ENCODE results near the gene CHI3L1.

CHI3L1 gene

GRCh38 chr1:203172184-203173010 is 14.1 kb downstream of the CHI3L1 start:
- H3K9ac ChIP-seq (ENCODE audit: low read depth, low read length) = no peak overlapping the region
- no peaks in the 10 kb centered on the region for H3K36me3 ChIP-seq (ENCODE audit: insufficient read depth, low read length)
- no peaks in the 10 kb centered on the region for H3K9me3 ChIP-seq (ENCODE audit: control insufficient read depth, insufficient read depth, low read length)
- H3K4me1 ChIP-seq (ENCODE audit: insufficient read depth, low read length) = peaks cover 6% of the 10 kb centered on the region; the same call in 1 of the 2 replicates

- no peaks in the 10 kb centered on the region for H3K9me3 ChIP-seq (ENCODE audit: control insufficient read depth, insufficient read depth, low read length)
- H3K36me3 ChIP-seq (ENCODE audit: insufficient read depth, low read length) = no peaks in the 10 kb centered on the region
- H3K9ac ChIP-seq (ENCODE audit: low read depth, low read length) = no peak overlapping the region
- H3K4me1 ChIP-seq (ENCODE audit: insufficient read depth, low read length) = peaks cover 4% of the 10 kb centered on the region; the same call in 1 of the 2 replicates
Measured at GRCh38 chr1:203171341-203172183, 14.9 kb downstream of the CHI3L1 start.

- no peak overlapping the region for H3K9ac ChIP-seq (ENCODE audit: low read depth, low read length)
Measured at GRCh38 chr1:203170625-203171330, 15.7 kb downstream of the CHI3L1 start.

DNA sequence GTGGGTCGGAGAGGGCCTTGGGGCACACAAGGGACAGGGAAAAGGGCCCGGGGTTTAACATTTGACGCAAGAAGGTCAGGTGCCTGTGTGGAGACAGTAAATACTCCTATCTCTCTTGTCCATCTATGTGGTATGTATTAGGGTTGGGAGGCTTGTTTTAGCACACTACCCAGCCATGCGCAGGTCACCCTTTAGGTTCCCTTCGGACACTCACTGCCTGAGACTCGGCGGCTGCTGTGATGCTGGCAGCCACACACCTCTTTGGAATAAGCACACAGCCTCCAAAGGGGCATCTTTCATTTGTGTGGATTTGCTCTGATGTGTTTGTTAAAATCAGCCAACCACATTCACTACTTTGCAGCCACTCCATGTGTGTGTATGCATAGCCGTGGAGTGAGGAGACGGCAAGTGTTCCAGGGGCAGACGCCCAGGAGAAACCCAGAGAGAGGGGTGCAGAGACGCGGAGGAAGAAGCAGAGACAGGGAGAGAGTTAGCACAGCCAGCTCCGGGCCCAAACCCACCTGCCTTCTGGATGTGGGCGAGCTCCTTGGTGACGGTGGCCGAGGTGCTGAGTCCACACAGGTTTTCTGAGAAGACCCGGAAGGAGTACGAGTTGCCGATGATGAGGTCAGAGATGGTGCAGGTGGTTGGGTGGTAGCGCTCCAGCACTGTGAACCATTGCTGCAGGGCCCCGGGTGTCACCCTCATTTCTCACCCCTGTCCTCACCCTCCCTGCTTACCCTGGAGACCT is 16.6 kb downstream of the CHI3L1 start:
- H3K36me3 ChIP-seq (ENCODE audit: insufficient read depth, low read length) = no peaks in the 10 kb centered on the region
- no peak overlapping the region for H3K9ac ChIP-seq (ENCODE audit: low read depth, low read length)
- H3K4me1 ChIP-seq (ENCODE audit: insufficient read depth, low read length) = peaks cover 4% of the 10 kb centered on the region; the same call in 1 of the 2 replicates
- no peaks in the 10 kb centered on the region for H3K9me3 ChIP-seq (ENCODE audit: control insufficient read depth, insufficient read depth, low read length)

More at GRCh38 chr1:203170625-203171330, 15.7 kb downstream of the CHI3L1 start:
- Histone ChIP-seq H3K9me3 (ENCODE audit: control insufficient read depth, insufficient read depth, low read length) (no peaks in the 10 kb centered on the region), H3K36me3 (ENCODE audit: insufficient read depth, low read length) (no peaks in the 10 kb centered on the region), H3K4me1 (ENCODE audit: insufficient read depth, low read length) (peaks cover 4% of the 10 kb centered on the region; the same call in 1 of the 2 replicates)

GRCh38 chr1:203168991-203169390 is 17.5 kb downstream of the CHI3L1 start:
- Histone ChIP-seq H3K36me3 (ENCODE audit: insufficient read depth, low read length) (no peaks in the 10 kb centered on the region), H3K4me1 (ENCODE audit: insufficient read depth, low read length) (peaks cover 4% of the 10 kb centered on the region; the same call in 1 of the 2 replicates), H3K9ac (ENCODE audit: low read depth, low read length) (no peak overlapping the region), H3K9me3 (ENCODE audit: control insufficient read depth, insufficient read depth, low read length) (no peaks in the 10 kb centered on the region)

DNA sequence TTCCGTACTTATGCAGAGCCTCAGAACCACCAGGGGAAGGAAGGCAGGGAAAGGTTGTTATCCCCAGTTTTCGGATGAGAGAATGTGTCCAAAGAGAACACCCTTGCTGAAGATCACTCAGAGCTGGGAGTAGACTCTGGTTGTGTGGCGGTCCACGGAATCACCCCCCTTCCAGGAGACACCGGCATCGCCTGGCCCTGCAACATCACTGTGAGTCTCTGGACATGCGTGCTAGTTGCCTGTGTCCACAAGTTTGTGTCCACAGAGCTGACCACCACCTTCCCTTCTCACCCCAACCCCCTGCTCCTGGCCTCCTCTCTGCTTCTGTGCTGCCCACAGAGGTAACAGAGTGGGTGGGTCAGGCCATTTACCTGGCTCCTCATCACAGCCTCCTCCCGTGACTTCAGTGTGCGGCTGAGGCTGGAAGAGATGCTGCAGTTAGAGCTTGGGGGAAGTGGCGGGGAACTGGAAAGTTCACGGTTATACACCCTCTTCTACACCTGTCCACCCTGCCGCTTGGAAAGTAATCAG is 18.2 kb downstream of the CHI3L1 start:
- H3K4me1 ChIP-seq (ENCODE audit: insufficient read depth, low read length) = peaks cover 4% of the 10 kb centered on the region; the same call in 1 of the 2 replicates
- H3K36me3 ChIP-seq (ENCODE audit: insufficient read depth, low read length) = no peaks in the 10 kb centered on the region
- no peaks in the 10 kb centered on the region for H3K9me3 ChIP-seq (ENCODE audit: control insufficient read depth, insufficient read depth, low read length)
- H3K9ac ChIP-seq (ENCODE audit: low read depth, low read length) = no peak overlapping the region

GRCh38 chr1:203167913-203168200 is 18.6 kb downstream of the CHI3L1 start:
- peaks cover 4% of the 10 kb centered on the region; the same call in 1 of the 2 replicates for H3K4me1 ChIP-seq (ENCODE audit: insufficient read depth, low read length)
- H3K9me3 ChIP-seq (ENCODE audit: control insufficient read depth, insufficient read depth, low read length) = no peaks in the 10 kb centered on the region
- H3K36me3 ChIP-seq (ENCODE audit: insufficient read depth, low read length) = no peaks in the 10 kb centered on the region
- no peak overlapping the region for H3K9ac ChIP-seq (ENCODE audit: low read depth, low read length)

- H3K36me3 ChIP-seq (ENCODE audit: insufficient read depth, low read length) = no peaks in the 10 kb centered on the region
- H3K9me3 ChIP-seq (ENCODE audit: control insufficient read depth, insufficient read depth, low read length) = no peaks in the 10 kb centered on the region
- no peak overlapping the region for H3K9ac ChIP-seq (ENCODE audit: low read depth, low read length)
- H3K4me1 ChIP-seq (ENCODE audit: insufficient read depth, low read length) = no peaks in the 10 kb centered on the region; the same call in 1 of the 2 replicates
Measured at GRCh38 chr1:203167026-203167912, 19.2 kb downstream of the CHI3L1 start.

GRCh38 chr1:203166192-203166940 is 20.1 kb downstream of the CHI3L1 start:
- H3K9ac ChIP-seq (ENCODE audit: low read depth, low read length) = no peak overlapping the region
- no peaks in the 10 kb centered on the region for H3K9me3 ChIP-seq (ENCODE audit: control insufficient read depth, insufficient read depth, low read length)
- no peaks in the 10 kb centered on the region for H3K36me3 ChIP-seq (ENCODE audit: insufficient read depth, low read length)
- H3K4me1 ChIP-seq (ENCODE audit: insufficient read depth, low read length) = no peaks in the 10 kb centered on the region

DNA sequence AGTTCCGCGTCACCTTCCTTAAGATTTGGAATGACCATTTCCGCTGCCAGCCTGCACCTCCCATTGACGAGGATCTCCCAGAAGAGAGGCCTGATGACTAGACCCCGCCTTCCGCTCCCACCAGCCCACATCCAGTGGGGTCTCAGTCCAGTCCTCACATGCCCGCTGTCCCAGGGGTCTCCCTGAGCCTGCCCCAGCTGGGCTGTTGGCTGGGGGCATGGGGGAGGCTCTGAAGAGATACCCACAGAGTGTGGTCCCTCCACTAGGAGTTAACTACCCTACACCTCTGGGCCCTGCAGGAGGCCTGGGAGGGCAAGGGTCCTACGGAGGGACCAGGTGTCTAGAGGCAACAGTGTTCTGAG is 20.7 kb downstream of the CHI3L1 start:
- no peaks in the 10 kb centered on the region for H3K4me1 ChIP-seq (ENCODE audit: insufficient read depth, low read length)
- no peak overlapping the region for H3K9ac ChIP-seq (ENCODE audit: low read depth, low read length)
- H3K36me3 ChIP-seq (ENCODE audit: insufficient read depth, low read length) = no peaks in the 10 kb centered on the region
- H3K9me3 ChIP-seq (ENCODE audit: control insufficient read depth, insufficient read depth, low read length) = no peaks in the 10 kb centered on the region

- H3K36me3 ChIP-seq (ENCODE audit: insufficient read depth, low read length) = no peaks in the 10 kb centered on the region
- no peaks in the 10 kb centered on the region for H3K4me1 ChIP-seq (ENCODE audit: insufficient read depth, low read length)
- H3K9me3 ChIP-seq (ENCODE audit: control insufficient read depth, insufficient read depth, low read length) = no peaks in the 10 kb centered on the region
Measured at GRCh38 chr1:203165101-203165799, 21.3 kb downstream of the CHI3L1 start.

More at GRCh38 chr1:203165101-203165799, 21.3 kb downstream of the CHI3L1 start:
- no peak overlapping the region for H3K9ac ChIP-seq (ENCODE audit: low read depth, low read length)

All from ES-I3 (cell line).